Measurements from ENCODE around the gene PBX1. TPM values are rescaled to one million over a fixed set of nuclear protein-coding genes. Genes with fewer than 3 reads are reported as not detected.

PBX1 gene
- total and polyA plus RNA-seq, 2 of the 4 experiments (the other 2 are of a cell fraction) = 13.9 to 17.9 TPM

DNA sequence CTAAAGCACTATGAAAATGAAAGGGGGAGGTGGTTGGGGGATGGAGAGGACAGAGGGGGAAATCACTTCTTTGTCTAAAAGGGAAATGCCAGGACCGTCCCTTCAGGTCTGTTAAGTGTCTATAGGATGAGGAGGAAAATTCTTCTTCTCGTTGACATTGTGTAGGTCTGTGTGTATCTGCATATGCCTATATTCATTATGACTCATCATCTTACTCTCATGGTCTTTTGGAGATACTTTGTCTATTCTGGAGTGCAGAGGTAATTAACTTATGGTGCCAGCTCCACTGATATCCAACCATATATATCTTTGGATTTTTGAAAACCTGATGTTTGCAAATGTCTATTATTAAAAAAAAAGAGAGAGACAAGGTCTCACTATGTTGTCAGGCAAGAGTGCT lies 143.7 kb downstream of the PBX1 start:
- DNase-seq = no peak
- Histone ChIP-seq H3K23ac (ENCODE audit: low read depth, low read length) (no peak overlapping the region), H3K9ac (ENCODE audit: low read depth, low read length) (no peak overlapping the region), H3K36me3 (ENCODE audit: control insufficient read depth, insufficient read depth, low read length) (no peaks in the 10 kb centered on the region), H2BK5ac (ENCODE audit: low read depth, low read length, poor library complexity, severe bottlenecking) (no peak overlapping the region), H3K27me3 (ENCODE audit: control insufficient read depth, insufficient read depth, low read length) (no peaks in the 10 kb centered on the region), H4K91ac (ENCODE audit: insufficient read depth, low read depth, low read length) (no peak overlapping the region), H3K14ac (replicated peaks; ENCODE audit: low read depth, low read length) (no peak overlapping the region), H4K5ac (ENCODE audit: low read depth, low read length) (no peak overlapping the region), H3K4ac (ENCODE audit: low read depth, low read length) (no peak overlapping the region), H4K20me1 (ENCODE audit: insufficient read depth, low read length) (0 out of 2 replicates have a peak, but pooled peaks cover 2% of the 10 kb centered on the region), H2AK5ac (ENCODE audit: low read depth, low read length) (no peak overlapping the region), H3K9me3 (ENCODE audit: control insufficient read depth, insufficient read depth, low read length) (no peaks in the 10 kb centered on the region), H3K79me1 (ENCODE audit: low read depth in 1 of 2, low read length in 2 of 2) (peaks cover 10 to 18% of the 10 kb centered on the region in 2 experiments; a peak in 3 of 4 replicates), H3K9me1 (ENCODE audit: insufficient read depth, low read length) (peaks cover 17% of the 10 kb centered on the region), H3K4me3 (ENCODE audit: insufficient read depth, low read depth, low read length) (no peak overlapping the region), H2AFZ (replicated peaks; ENCODE audit: low read length, poor library complexity) (no peak overlapping the region), H3K4me1 (ENCODE audit: control insufficient read depth, insufficient read depth, low read length) (peaks cover 19% of the 10 kb centered on the region), H4K8ac (ENCODE audit: low read depth in 2 of 2, low read length in 2 of 2) (no peak overlapping the region), H2BK120ac (ENCODE audit: low read depth, low read length) (no peak overlapping the region), H3K56ac (ENCODE audit: extremely low read depth, insufficient read depth, low read length) (no peak overlapping the region), H2AK9ac (replicated peaks; ENCODE audit: low read depth, low read length, poor library complexity) (no peak overlapping the region), H2BK15ac (ENCODE audit: low read depth, low read length) (no peak overlapping the region), H3K18ac (ENCODE audit: low read depth, low read length) (no peak overlapping the region), H3K4me2 (ENCODE audit: low read depth, low read length) (no peak overlapping the region), H3K27ac (ENCODE audit: insufficient read depth, low read length) (no peak overlapping the region), H2BK20ac (ENCODE audit: low read depth, low read length) (no peak overlapping the region)
- no CpG with 5 or more reads among the region's 2 CpGs for WGBS, 2 experiments (ENCODE audit: extremely low coverage in 2 of 2, insufficient read length in 1 of 2)
- ChIA-PET POLR2A (ENCODE audit: unreplicated experiment) (no interaction called here), CTCF (no interaction called here)
- intact Hi-C loops (cut with micrococcal nuclease) = no loop called here
- TF ChIP-seq, protein P1, sequence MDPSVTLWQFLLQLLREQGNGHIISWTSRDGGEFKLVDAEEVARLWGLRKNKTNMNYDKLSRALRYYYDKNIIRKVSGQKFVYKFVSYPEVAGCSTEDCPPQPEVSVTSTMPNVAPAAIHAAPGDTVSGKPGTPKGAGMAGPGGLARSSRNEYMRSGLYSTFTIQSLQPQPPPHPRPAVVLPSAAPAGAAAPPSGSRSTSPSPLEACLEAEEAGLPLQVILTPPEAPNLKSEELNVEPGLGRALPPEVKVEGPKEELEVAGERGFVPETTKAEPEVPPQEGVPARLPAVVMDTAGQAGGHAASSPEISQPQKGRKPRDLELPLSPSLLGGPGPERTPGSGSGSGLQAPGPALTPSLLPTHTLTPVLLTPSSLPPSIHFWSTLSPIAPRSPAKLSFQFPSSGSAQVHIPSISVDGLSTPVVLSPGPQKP (IDR thresholded peaks at IDR 0.05; ENCODE audit: borderline replicate concordance, low read depth, low read length) = no peak
- no peak for TF ChIP-seq CEBPB (IDR thresholded peaks at IDR 0.05; ENCODE audit: low read depth, low read length)
- TF ChIP-seq, protein P2, sequence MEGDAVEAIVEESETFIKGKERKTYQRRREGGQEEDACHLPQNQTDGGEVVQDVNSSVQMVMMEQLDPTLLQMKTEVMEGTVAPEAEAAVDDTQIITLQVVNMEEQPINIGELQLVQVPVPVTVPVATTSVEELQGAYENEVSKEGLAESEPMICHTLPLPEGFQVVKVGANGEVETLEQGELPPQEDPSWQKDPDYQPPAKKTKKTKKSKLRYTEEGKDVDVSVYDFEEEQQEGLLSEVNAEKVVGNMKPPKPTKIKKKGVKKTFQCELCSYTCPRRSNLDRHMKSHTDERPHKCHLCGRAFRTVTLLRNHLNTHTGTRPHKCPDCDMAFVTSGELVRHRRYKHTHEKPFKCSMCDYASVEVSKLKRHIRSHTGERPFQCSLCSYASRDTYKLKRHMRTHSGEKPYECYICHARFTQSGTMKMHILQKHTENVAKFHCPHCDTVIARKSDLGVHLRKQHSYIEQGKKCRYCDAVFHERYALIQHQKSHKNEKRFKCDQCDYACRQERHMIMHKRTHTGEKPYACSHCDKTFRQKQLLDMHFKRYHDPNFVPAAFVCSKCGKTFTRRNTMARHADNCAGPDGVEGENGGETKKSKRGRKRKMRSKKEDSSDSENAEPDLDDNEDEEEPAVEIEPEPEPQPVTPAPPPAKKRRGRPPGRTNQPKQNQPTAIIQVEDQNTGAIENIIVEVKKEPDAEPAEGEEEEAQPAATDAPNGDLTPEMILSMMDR (conservative IDR thresholded peaks at IDR 0.05; ENCODE audit: low read depth, low read length) = no peak
- TF ChIP-seq RFX5 (IDR thresholded peaks at IDR 0.05; ENCODE audit: low read depth, low read length) = no peak
- TF ChIP-seq CHD1 (IDR thresholded peaks at IDR 0.05; ENCODE audit: low read depth, low read length) = no peak
- no peak for TF ChIP-seq SMC3 (IDR thresholded peaks at IDR 0.05; ENCODE audit: low read depth, low read length)
- no peak for TF ChIP-seq MAFK (IDR thresholded peaks at IDR 0.05; ENCODE audit: low read depth, low read length)
- no peak for TF ChIP-seq NFE2L2 (IDR thresholded peaks at IDR 0.05; ENCODE audit: low read depth, low read length)
- TF ChIP-seq RCOR1 (IDR thresholded peaks at IDR 0.05; ENCODE audit: insufficient replicate concordance, low read length) = no peak
- TF ChIP-seq BHLHE40 (IDR thresholded peaks at IDR 0.05; ENCODE audit: low read depth, low read length) = no peak
- TF ChIP-seq, protein P3, sequence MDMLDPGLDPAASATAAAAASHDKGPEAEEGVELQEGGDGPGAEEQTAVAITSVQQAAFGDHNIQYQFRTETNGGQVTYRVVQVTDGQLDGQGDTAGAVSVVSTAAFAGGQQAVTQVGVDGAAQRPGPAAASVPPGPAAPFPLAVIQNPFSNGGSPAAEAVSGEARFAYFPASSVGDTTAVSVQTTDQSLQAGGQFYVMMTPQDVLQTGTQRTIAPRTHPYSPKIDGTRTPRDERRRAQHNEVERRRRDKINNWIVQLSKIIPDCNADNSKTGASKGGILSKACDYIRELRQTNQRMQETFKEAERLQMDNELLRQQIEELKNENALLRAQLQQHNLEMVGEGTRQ (IDR thresholded peaks at IDR 0.05; ENCODE audit: low read depth, low read length) = no peak
- TF ChIP-seq MXI1 (IDR thresholded peaks at IDR 0.05; ENCODE audit: borderline replicate concordance, low read depth, low read length) = no peak
- no peak for TF ChIP-seq MAZ (IDR thresholded peaks at IDR 0.05; ENCODE audit: borderline replicate concordance, low read depth, low read length)
- no peak for TF ChIP-seq RAD21 (IDR thresholded peaks at IDR 0.05; ENCODE audit: low read length)
- no peak for TF ChIP-seq POLR2A (IDR thresholded peaks at IDR 0.05; ENCODE audit: low read depth, low read length)
- no peak for TF ChIP-seq FOS (IDR thresholded peaks at IDR 0.05; ENCODE audit: low read depth, low read length)
- no peak for ATAC-seq (ENCODE audit: low read depth)
- dilution Hi-C loops (cut with HindIII; ENCODE audit: low sequenced_read_pairs, unreplicated experiment) = no loop called here
- in situ Hi-C loops (cut with MboI; ENCODE audit: low sequenced_read_pairs) = no loop called here
- no TSS peak for BruUV-seq (replicated peaks)
